K562 (cell line): ENCODE measurements around the gene PRKAR2B. TPM values are rescaled to one million over a fixed set of nuclear protein-coding genes. Genes with fewer than 3 reads are reported as not detected.

Experiments
- AFF1 ChIP-seq, 2 experiments: fragments of 450-650 bp; IDR thresholded peaks; 2 replicates each; pipeline ENCODE4 v1.6.1; 2018; ENCODE audit warnings: mild to moderate bottlenecking in 2 of 2, low read depth in 1 of 2; ENCODE audit not compliant: partially characterized antibody in 2 of 2
- ATF4 ChIP-seq: fragments of 450-650 bp; formaldehyde crosslinking; IDR thresholded peaks from 2 replicates; pipeline ENCODE4 v1.4.0; 2022; ENCODE audit warnings: mild to moderate bottlenecking, moderate library complexity
- FOS ChIP-seq: IDR thresholded peaks from 3 replicates; pipeline ENCODE4 v1.6.1; 2011; ENCODE audit not compliant: insufficient read length; ENCODE audit errors: extremely low read depth
- GABPB1 ChIP-seq: sonication (generic); formaldehyde crosslinking; IDR thresholded peaks from 2 replicates; pipeline ENCODE4 v1.8.0; 2022; ENCODE audit warnings: mild to moderate bottlenecking, missing genetic modification reagents
- KLF6 ChIP-seq: fragments of 250-450 bp; sonication (Bioruptor Pico); IDR thresholded peaks from 2 replicates; pipeline ENCODE4 v1.4.0; 2020; ENCODE audit warnings: mild to moderate bottlenecking, moderate library complexity, borderline replicate concordance
- NCOA4 ChIP-seq: fragments of 450-650 bp; IDR thresholded peaks from 2 replicates; pipeline ENCODE4 v1.6.1; 2018; ENCODE audit warnings: mild to moderate bottlenecking; ENCODE audit not compliant: partially characterized antibody
- PHF8 ChIP-seq: fragments of 200-600 bp; sonication (generic); IDR thresholded peaks from 2 replicates; pipeline ENCODE4 v1.6.1; 2012; ENCODE audit warnings: mixed run types, mild to moderate bottlenecking, inconsistent platforms, low read length, moderate library complexity, borderline replicate concordance
- SAFB ChIP-seq: fragments of 200-400 bp; formaldehyde crosslinking; IDR thresholded peaks from 2 replicates; pipeline ENCODE4 v1.6.1; 2017; ENCODE audit warnings: low read depth, low read length, borderline replicate concordance
- THAP12 ChIP-seq: fragments of 250-450 bp; sonication (Bioruptor Pico); IDR thresholded peaks from 2 replicates; pipeline ENCODE4 v1.9.0; 2021; ENCODE audit warnings: mild to moderate bottlenecking, inconsistent platforms
- ZNF407 ChIP-seq: fragments of 450-650 bp; IDR thresholded peaks from 2 replicates; pipeline ENCODE4 v1.6.1; 2016; ENCODE audit warnings: low read depth
- polyA plus RNA-seq, 8 experiments: library from polyadenylated mRNA; depleted of rRNA in 4 of 8; stranded (reverse) in 5 of 8; unstranded in 3 of 8; fragments of >200 nt; fragmentation: Nextera tagmentation in 2 of 8; fragmentation: Illumina TruSeq in 1 of 8; extraction: Ambion mirVana in 2 of 8; extraction: Trizol in 1 of 8; gene quantifications; 2 replicates each; pipeline versions ENCODE4 v1.2.1 to v1.2.3, GENCODE V29; 2011 to 2014; ENCODE audit warnings: inconsistent platforms in 1 of 8, missing spikeins in 1 of 8
- total RNA-seq, 7 experiments: library from RNA; depleted of rRNA in 6 of 7; stranded (reverse); fragments of >200 nt in 6 of 7; fragmentation: Illumina TruSeq in 2 of 7; extraction: Trizol in 2 of 7; gene quantifications; 2 replicates each; pipeline versions ENCODE4 v1.2.1 to v1.2.3, GENCODE V29; 2011 to 2021; ENCODE audit warnings: low replicate concordance in 1 of 7

The PRKAR2B gene
- total and polyA plus RNA-seq, 9 of the 15 experiments (the other 6 are each of a cell fraction or from before 2014, with no cell fraction given): 59.0 to 173 (median 129) TPM

- TF ChIP-seq GABPB1 (no peak), FOS (no peak), PHF8 (0 out of 2 replicates have a peak, but pooled peaks have one; percentile 11), THAP12 (CRISPR knock-in tag) (0 out of 2 replicates have a peak, but pooled peaks have one; percentile 42), SAFB (no peak), NCOA4 (no peak), ATF4 (peak; percentile 14; the same call in 1 of the 2 replicates), AFF1 (IDR thresholded peaks at IDR 0.05; ENCODE audit: low read depth in 1 of 2, partially characterized antibody in 2 of 2) (peak in 1 of 2 experiments; percentile 12), KLF6 (CRISPR knock-in tag) (no peak), ZNF407 (no peak)
Measured at GRCh38 chr7:107046491-107047259, 2.2 kb downstream of the PRKAR2B start (continued).
